Ovary (tissue), 9 donors: ENCODE measurements around the gene LRRC4C. TPM values are rescaled to one million over a fixed set of nuclear protein-coding genes. Genes with fewer than 3 reads are reported as not detected.

ENCODE experiments used
- DNase-seq, 5 donors: peaks; one replicate each; pipeline ENCODE4 v3.0.0-alpha.2; 2019 to 2020
- H3K27ac ChIP-seq, 2 donors: fragments of 200-600 bp; one replicate each; pipeline versions ENCODE4 v1.5.1 to v1.8.0; 2019 to 2022
- H3K27me3 ChIP-seq: fragments of 200-600 bp; one replicate; pipeline ENCODE4 v1.8.0; 2022
- H3K36me3 ChIP-seq: fragments of 200-600 bp; sonication (generic); one replicate; pipeline ENCODE4 v1.5.1; 2019
- H3K4me1 ChIP-seq: one replicate; pipeline ENCODE4 v1.8.1; 2013; ENCODE audit warnings: mild to moderate bottlenecking, moderate library complexity; ENCODE audit not compliant: insufficient read depth
- H3K4me3 ChIP-seq: fragments of 200-600 bp; sonication (generic); one replicate; pipeline ENCODE4 v1.5.1; 2017
- H3K9me3 ChIP-seq, 2 donors: fragments of 200-600 bp in 1 of 2; sonication (generic) in 1 of 2; one replicate each; pipeline versions ENCODE4 v1.5.1 to v1.8.1; 2013 to 2019; ENCODE audit warnings: mild to moderate bottlenecking in 1 of 2, moderate library complexity in 1 of 2
- EP300 ChIP-seq: sonication (generic); formaldehyde crosslinking; IDR thresholded peaks from one replicate; pipeline ENCODE4 v1.6.1; 2017; ENCODE audit warnings: antibody characterized with exemption
- POLR2A ChIP-seq: fragments of 450-650 bp; IDR thresholded peaks from one replicate; pipeline ENCODE4 v1.6.1; 2017; ENCODE audit warnings: antibody characterized with exemption, mild to moderate bottlenecking, moderate library complexity
- WGBS, 3 donors: extraction: QIAGEN DNeasy Blood & Tissue Kit in 1 of 3; methylation state at CpG; one replicate each; pipeline versions ENCODE4 v1.1.5 to v1.1.7; 2013 to 2017; 5-methylcytosine and 5-hydroxymethylcytosine counted together
- intact Hi-C, 4 donors: fragments of 100-400 bp; cut with DNase I; formaldehyde crosslinking; loops; one replicate each; pipeline versions ENCODE4 v1.11.0 to v1.15.1; 2022 to 2023
- polyA plus RNA-seq, 2 donors: library from polyadenylated mRNA; stranded (reverse); fragments of 200-250 nt in 1 of 2; fragments of 350-450 nt in 1 of 2; fragmentation: Illumina TruSeq in 1 of 2; extraction: RNeasy Lipid Tissue Mini Kit (QIAGEN cat#74804) in 1 of 2; gene quantifications; one replicate each; pipeline ENCODE4 v1.2.3, GENCODE V29; 2013 to 2014
- total RNA-seq, 7 donors: library from RNA; depleted of rRNA in 2 of 7; stranded (reverse); fragments of >200 nt in 2 of 7; fragmentation: NEBNext Ultra II Directional in 3 of 7; extraction: Animal tissue kit (Norgen Biotek cat#: 25700) in 3 of 7; gene quantifications; one replicate each; pipeline versions ENCODE4 v1.1.0 to v1.2.4, GENCODE V29; 2016 to 2023
- TF ChIP-seq, protein P1 (sequence below), 3 donors: fragments of 450-650 bp in 2 of 3; fragments of 200-600 bp in 1 of 3; IDR thresholded peaks; one replicate each; pipeline versions ENCODE4 v1.5.1 to v1.8.0; 2016 to 2022; ENCODE audit warnings: antibody characterized with exemption in 3 of 3, mild to moderate bottlenecking in 1 of 3
- donor health status: DM: no; HTN: no; CAD: no; lungs with moderate emphysema.
- donor health status: DM: no; HTN: no; CAD: no.
- donor health status: Bipolar disorder and iron deficiency.
- donor health status: DM: yes; HTN: yes; CAD: no.
- donor health status: DM: no; HTN: no; CAD: no.
- donor health status: DM: yes; HTN: yes; CAD: no.

LRRC4C gene
- total and polyA plus RNA-seq, 9 donors = 0.15 to 12.5 (median 0.78) TPM

DNA sequence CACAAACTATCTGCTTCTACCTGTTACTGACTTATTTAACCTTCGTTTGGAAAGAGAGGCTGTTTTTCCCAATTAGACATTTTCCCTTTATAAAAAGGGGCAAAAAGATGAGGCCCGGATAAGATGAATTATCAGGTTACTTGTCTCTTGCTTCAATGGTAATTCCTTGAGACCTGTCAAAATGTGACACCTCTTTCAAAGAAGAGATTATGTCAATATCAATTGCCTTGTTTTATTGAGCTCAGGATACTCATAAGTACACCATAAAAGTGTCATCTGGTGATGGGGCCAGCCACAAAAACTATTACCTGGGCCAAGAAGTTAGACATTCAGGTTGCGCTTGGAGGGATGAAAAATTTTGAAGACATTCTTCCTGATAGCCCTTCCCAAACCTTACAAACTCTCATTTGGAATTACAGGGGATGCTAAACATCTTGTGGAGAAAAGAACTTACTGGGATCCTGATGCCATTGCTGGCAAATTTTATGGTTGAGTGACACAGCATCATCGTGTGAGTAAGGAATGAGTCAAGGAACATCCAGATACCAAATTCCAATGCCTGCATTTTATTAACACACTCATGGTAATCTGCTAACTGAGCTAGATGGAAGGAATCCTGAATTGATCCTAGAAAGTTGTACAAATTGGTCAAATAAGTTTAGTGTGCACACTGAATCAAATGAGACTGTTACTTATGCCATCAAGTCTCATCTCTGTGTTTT lies 1071.2 kb downstream of the LRRC4C start:
- WGBS, 3 donors = 74 to 77% (median 75%) methylated on average over 4 of the region's 4 CpGs
- no peak for DNase-seq
- Histone ChIP-seq H3K9me3 (no peaks in the 10 kb centered on the region), H3K27me3 (no peaks in the 10 kb centered on the region), H3K27ac (no peak overlapping the region), H3K4me3 (no peak overlapping the region), H3K36me3 (no peaks in the 10 kb centered on the region), H3K4me1 (no peaks in the 10 kb centered on the region)
- TF ChIP-seq EP300 = no peak
- no peak for TF ChIP-seq POLR2A
- TF ChIP-seq, protein P1, sequence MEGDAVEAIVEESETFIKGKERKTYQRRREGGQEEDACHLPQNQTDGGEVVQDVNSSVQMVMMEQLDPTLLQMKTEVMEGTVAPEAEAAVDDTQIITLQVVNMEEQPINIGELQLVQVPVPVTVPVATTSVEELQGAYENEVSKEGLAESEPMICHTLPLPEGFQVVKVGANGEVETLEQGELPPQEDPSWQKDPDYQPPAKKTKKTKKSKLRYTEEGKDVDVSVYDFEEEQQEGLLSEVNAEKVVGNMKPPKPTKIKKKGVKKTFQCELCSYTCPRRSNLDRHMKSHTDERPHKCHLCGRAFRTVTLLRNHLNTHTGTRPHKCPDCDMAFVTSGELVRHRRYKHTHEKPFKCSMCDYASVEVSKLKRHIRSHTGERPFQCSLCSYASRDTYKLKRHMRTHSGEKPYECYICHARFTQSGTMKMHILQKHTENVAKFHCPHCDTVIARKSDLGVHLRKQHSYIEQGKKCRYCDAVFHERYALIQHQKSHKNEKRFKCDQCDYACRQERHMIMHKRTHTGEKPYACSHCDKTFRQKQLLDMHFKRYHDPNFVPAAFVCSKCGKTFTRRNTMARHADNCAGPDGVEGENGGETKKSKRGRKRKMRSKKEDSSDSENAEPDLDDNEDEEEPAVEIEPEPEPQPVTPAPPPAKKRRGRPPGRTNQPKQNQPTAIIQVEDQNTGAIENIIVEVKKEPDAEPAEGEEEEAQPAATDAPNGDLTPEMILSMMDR (IDR thresholded peaks at IDR 0.05) = no peak
- intact Hi-C loops = no loop called here

DNA sequence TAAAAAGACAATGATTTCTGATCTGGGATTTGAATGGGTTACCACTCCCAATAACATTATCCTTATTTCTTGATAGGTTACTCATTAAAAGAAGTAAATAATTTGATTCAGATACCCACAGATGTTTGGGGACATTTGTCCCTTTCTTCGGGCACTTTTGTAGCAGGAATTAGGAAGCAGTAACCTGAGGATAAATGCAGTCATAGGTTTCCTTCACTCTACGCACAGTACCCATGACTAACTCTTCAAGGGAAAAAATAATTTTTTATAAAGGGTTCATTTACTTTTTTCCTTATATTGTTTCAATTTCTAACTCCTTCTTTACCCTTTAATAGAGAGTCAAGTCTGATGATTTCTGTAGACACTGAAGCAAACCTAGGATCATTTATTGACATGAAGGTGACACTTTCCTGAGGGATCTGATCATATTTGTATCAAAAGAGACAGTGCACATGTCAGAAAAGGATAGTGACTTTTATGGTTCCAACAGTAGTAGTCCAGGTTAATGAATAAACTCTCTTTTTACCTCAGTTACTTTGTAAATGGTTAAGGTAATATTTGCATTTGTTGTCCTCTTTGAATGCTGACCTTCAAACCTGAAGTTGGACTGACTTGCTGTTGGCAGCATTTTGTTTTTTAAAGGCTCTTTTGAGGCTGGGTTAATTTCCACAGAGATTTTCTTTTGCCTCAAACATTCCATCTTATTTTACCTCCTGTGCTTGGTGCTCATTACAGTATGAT lies 1072.0 kb downstream of the LRRC4C start:
- Histone ChIP-seq H3K9me3 (no peaks in the 10 kb centered on the region), H3K36me3 (no peaks in the 10 kb centered on the region), H3K4me3 (no peak overlapping the region), H3K27me3 (no peaks in the 10 kb centered on the region), H3K27ac (no peak overlapping the region), H3K4me1 (no peaks in the 10 kb centered on the region)
- TF ChIP-seq, protein P1 (IDR thresholded peaks at IDR 0.05) = no peak
- no peak for TF ChIP-seq POLR2A
- TF ChIP-seq EP300 = no peak
- intact Hi-C loops = no loop called here
- 81 to 92% (median 88%) methylated on average over 2 of the region's 2 CpGs for WGBS, 3 donors
- no peak for DNase-seq

DNA sequence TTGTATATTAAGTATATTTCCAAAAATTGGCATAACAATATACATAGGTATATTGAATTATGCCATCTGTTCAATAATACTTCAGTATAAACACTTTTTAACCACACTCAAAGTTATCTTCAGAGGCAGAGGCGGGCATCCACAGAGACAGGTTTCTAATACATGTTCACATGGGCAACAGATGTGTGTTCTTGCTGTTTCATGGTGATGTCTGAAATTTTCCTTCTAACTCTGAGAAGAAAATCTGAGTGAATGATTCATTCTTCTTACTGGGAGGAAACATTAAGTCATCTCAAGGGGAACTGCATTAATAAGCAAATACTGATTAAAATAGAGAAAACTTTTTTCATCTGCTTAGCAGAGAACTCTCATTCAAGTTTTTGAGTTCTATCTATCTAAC lies 1074.5 kb downstream of the LRRC4C start:
- H3K36me3 ChIP-seq = no peaks in the 10 kb centered on the region
- WGBS, 3 donors = 78 to 87% (median 84%) methylated on average over 1 of the region's 1 CpG
- no peak overlapping the region for H3K4me3 ChIP-seq
- no peaks in the 10 kb centered on the region for H3K4me1 ChIP-seq
- intact Hi-C loops = no loop called here
- H3K27ac ChIP-seq = no peak overlapping the region
- DNase-seq = no peak
- H3K9me3 ChIP-seq = no peaks in the 10 kb centered on the region
- H3K27me3 ChIP-seq = no peaks in the 10 kb centered on the region
- TF ChIP-seq, protein P1 (IDR thresholded peaks at IDR 0.05) = no peak
- no peak for TF ChIP-seq EP300

DNA sequence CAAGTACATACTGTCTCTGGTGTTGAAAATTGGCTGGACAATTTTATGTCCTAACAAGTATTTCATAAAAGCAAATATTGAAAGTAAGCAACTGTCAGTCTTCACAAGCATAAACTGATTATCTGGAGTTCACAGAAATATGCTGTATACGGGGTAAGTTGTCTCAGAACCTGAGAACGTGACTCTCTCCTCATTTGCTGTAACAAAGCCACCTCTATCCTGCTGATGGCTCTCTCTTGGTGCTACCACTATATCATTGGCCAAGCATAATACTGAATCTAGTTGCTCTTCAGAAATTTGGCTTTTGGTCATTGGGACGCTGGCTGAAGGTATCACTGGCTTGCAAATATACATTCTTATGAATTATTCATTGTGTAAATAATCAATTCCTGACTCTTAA lies 1078.0 kb downstream of the LRRC4C start:
- no peaks in the 10 kb centered on the region for H3K36me3 ChIP-seq
- no peak overlapping the region for H3K27ac ChIP-seq
- TF ChIP-seq POLR2A (no peak), EP300 (no peak)
- TF ChIP-seq, protein P1 (IDR thresholded peaks at IDR 0.05) = no peak
- H3K4me3 ChIP-seq = no peak overlapping the region
- no peaks in the 10 kb centered on the region for H3K9me3 ChIP-seq
- 85 to 86% (median 86%) methylated on average over 3 of the region's 3 CpGs for WGBS, 3 donors
- no peak for DNase-seq
- no peaks in the 10 kb centered on the region for H3K27me3 ChIP-seq
- intact Hi-C loops = no loop called here
- H3K4me1 ChIP-seq = no peaks in the 10 kb centered on the region
